HG03175 (cell line): ENCODE results near the gene PRSS57.

ENCODE experiments used
- ATAC-seq: cut with Tn5 transposase; IDR thresholded peaks from one replicate; pipeline ENCODE4 v1.9.1; 2021; ENCODE audit warnings: mild to moderate bottlenecking, moderate library complexity; ENCODE audit not compliant: unreplicated experiment

Gene PRSS57

GRCh38 chr19:639253-640160 lies 55.7 kb downstream of the PRSS57 start, which contains the start of gene FGF22:
Gene FGF22, plus strand, starts transcription at chr19:639879. Its CDS starts 47 bp downstream, at chr19:639926.
- ATAC-seq: peak; percentile 71

- ATAC-seq: no peak
These were observed 56.4 kb downstream of the PRSS57 start for GRCh38 chr19:638906-639252.
